GM18505 (cell line): ENCODE data around the gene BPNT1.
A peak's percentile ranks its signal among the peaks of the same experiment; 100 is the strongest.
"Not testable (repeated sequence)": the region's sequence is repeated elsewhere in the genome, so short reads cannot be mapped to it uniquely, and the experiment has no call there.

ENCODE experiments used
- ATAC-seq: cut with Tn5 transposase; IDR thresholded peaks from one replicate; pipeline ENCODE4 v1.9.1; 2021; ENCODE audit not compliant: unreplicated experiment
- POLR2A ChIP-seq: IDR thresholded peaks from 4 replicates; pipeline ENCODE4 v1.6.1; 2011; ENCODE audit warnings: borderline replicate concordance; ENCODE audit not compliant: insufficient read depth, insufficient read length; ENCODE audit errors: extremely low read depth

BPNT1 gene, protein sequence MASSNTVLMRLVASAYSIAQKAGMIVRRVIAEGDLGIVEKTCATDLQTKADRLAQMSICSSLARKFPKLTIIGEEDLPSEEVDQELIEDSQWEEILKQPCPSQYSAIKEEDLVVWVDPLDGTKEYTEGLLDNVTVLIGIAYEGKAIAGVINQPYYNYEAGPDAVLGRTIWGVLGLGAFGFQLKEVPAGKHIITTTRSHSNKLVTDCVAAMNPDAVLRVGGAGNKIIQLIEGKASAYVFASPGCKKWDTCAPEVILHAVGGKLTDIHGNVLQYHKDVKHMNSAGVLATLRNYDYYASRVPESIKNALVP

DNA sequence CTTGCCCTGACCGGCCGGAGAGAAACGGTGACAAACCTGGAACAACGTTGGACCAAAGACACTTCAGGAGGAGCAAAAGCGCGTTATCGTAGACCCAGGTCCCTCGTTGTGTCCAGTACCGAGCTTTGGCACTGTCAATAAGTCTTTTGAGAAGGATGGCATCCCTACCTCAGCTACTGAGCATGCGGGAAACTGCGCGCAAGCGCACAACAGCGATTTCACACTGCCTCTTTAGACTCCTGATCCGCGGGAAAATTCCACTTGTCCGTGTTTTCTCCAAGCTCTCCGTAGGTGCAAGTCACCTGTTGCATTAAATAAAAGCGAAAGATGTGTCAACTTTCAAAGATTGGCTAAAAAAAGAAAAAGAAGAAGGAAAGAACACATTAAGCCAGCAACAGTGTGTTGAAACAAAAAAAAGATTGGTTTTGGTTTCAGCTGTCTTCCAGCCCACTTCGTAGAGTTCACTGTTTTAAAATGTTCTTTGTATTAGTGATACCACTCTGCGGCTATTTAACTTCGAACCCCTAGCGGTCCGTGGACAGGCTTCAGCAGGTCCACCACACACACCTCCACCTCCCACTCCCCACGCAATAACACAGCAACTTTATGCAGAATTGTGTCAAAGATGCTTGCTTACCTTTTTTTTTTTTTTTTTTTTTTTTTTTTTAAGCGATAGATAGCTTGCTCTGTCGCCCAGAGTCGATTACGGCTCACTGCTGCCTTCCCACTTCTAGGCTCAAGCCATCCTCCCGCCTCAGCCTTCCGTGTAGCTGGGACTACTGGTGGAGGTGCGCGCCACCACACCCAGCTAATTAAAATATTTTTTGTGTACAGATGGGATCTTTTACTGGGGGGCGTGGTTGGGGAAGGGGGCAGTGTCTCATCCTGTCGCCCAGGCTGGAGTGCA is at the start of gene BPNT1:
BPNT1 (minus strand) TSS at position 139 of the 907 bp plus-strand sequence. CDS start 9,942 bp downstream, outside the sequence.
- peak; percentile 92 for TF ChIP-seq POLR2A
- ATAC-seq = peak; percentile 56

DNA sequence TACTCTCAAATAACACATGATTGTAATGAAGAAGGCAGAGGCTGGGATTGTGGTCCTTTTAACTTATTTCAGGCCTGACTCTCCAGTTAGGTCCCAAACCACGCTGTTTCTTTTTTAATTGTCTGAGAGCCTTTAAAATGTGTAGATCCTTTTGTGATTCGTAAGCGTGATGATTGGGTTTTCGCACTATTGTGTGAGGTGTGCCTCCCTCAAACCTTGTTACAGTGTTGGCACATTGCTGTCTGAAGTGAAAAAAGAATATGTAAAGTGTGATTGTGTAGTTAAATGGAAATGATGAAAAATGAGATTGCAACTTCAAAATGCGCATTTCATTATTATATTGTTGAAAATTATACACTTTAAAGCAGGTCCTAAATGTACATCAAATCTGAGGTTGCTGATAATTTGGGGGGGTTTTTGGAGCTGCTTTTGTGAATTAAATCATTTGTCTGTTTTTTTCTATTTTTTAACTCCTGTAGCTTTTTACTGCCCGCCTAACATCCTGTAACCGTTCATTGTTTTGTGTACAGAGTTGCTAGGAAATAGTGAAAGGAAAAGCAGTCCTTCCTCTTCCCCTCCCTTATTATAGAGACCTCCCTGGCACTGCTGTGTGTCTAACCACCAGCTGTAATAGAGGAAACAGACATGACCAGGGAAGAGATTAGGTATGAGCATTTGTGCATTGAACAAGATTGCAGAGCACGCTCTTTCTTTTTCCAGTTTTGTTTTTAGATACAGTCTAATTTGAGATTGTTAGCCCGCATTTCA is 47.6 kb upstream of the BPNT1 start:
- TF ChIP-seq POLR2A = no peak
- ATAC-seq = no peak

DNA sequence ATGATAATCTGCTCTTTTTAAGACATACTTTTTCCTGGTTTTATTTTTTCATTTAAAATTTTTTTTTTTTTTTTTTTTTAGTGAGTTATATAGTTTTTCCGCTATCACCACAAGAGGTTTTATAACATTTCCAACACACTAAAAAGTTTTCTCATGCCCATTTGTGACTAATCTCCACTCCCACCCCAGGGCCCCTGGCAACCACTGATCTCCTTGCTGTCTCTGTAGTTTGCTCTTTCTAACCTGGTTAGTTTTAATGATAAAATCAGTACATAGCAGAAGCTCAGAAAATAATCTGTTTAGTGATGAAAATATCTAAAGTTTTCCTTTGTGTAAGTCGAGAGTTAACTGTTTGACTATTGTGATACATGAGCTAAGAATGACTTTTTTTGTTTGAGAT is 46.2 kb upstream of the BPNT1 start:
- no peak for ATAC-seq
- no peak for TF ChIP-seq POLR2A

DNA sequence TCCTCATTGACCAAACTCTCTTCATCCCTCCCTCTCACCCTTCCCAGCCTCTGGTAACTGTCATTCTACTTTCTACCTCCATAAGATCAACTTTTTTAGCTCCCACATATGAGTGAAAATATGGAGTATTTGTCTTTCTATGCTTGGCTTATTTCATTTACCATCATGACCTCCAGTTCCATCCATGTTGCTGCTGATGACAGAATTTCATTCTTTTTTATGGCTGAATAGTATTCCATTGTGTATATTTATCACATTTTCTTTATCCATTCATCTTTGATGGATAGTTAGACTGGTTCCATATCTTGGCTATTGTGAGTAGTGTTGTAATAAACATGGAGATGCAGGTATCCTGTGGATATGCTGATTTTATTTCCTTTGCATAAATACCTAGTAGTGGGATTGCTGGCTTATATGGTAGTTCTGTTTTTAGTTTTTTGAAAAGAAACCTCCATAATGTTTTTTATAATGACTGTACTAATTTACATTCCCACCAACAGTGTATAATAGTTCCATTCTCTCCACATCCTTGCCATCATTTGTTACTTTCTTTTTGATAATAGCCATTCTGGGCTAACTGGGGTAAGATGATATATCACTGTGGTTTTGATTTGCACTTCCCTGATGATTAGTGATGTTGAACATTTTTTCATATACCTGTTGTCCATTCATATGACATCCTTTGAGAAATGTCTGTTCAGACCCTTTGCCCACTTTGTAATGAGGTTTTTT is 40.1 kb upstream of the BPNT1 start:
- no peak for ATAC-seq
- TF ChIP-seq POLR2A = no peak

DNA sequence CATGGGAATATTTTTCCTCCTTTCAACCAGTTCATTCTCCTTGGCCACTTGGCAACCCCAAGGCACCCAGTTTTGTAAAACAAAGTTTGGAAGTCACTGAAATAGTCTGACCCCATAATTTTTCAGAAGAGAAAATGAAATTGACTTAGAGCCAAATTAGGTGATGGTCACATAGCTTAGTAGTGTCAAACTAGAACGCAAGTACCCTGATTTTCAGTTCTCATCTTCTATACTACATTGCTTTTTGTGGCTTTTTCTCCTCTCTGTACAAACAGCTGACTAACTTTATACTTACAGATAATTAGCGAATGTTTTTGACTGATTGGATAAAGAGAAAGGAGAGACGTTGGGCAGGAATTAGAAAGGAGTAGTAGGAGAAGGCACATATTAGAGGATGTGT is 37.5 kb upstream of the BPNT1 start:
- ATAC-seq = no peak
- TF ChIP-seq POLR2A = no peak

DNA sequence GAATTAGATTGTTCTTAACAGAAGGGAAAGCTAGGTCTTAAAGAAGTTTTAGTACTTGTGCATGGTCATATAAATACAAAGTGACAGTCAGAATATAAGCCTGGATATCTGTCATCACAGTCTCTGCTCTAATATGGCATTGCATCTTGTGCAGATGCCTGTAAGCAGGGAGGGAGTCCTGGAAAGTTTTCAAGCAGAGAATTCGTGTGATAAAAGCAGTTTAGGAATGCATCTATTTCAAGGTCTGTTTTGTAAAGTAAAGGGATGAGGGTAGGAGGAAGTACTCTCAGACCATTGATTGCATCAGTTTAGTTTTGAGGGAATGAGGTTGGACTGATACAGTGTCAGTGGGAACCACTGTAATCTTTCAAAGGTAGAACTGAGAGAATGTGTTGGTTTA is 35.0 kb upstream of the BPNT1 start:
- TF ChIP-seq POLR2A = no peak
- no peak for ATAC-seq

DNA sequence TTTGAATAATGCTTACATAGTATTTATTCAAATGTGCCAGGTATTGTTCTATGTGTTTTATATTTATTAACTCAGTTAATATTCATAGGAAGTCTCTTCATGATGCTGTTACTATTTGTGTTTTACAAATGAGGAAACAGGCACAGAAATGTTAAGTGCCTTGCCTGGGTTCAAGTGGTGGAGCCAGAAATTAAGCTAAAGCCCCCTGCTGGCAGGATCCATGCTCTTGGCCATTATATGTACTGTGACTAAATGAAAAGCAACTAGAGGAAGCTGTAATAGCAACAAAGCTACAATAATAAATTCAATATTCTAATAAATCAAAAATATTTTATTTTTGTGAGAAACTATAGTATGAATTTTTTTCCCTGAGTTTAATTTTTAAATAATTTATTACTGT is 34.3 kb upstream of the BPNT1 start:
- ATAC-seq = no peak
- no peak for TF ChIP-seq POLR2A

DNA sequence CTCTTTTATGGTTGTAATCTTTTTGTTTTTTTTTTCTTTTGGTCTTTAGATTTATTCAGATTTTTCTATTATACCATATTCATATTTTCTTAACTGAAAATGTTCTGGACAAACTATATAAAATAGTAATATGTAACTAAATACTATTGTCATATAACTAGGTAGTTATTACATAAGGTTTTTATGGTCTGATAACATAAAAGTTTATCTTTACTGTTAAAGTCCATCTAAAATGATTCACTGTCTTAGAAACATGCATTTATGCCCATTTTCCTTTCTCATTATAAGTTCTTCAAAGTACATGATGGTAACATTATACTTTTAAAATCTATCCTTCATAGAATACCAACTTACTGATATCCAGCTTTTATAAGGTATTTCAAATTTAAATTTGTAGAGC is 33.5 kb upstream of the BPNT1 start:
- TF ChIP-seq POLR2A = no peak
- ATAC-seq = no peak

DNA sequence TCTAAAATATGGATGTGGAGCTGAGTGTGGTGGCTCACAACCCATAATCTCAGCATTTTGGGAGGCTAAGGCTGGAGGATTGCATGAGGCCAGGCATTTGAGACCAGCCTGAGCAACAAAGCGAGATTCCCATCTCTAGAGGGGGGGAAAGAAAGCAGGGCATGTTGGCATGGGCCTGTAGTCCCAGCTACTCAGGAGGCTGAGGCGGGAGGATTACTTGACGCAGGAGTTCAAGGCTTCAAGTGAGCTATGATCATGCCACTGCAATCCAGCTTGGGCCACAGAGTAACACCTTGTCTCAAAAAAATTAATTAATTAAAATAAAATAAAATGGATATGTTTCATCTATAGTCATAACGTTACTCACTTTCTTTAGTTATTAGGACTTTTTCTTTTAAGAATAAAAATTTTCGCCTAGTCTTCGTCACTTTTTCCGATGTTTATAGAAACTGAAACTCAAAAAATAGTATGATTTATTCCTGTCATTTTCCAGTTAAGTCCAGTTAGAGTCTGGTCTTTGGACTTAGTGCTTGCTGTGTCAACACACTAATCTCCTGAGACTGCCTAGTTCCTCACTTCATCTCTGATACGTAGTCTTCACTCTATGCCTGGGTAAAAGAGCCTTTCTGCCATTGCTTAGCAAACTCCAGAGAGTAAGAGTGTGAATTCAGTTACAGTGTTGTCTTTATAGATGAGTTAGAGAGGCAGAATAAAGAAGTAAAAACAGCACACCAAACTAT is 32.4 kb upstream of the BPNT1 start:
- no peak for TF ChIP-seq POLR2A
- no peak for ATAC-seq

DNA sequence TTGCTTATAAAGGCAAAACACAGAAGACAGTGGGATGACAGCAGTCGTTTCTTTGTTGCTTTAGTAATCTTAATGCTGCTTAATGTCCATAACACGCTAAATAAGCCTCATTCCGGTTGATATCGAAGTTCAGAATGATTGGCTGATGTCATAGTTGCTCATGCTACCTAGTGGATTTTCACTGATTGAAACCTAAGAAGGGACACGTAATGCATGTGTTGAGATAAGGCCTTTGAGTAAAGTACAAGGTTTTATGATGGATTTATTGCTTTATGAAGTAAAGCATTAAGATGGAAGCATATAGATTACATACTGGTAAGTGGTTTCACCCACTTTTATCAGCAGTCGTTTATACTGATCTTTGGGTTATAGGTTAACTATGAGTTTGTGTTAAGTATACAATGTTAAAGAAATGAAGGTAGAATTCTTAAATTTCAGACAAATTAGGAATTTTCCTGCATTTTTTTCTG is 29.5 kb upstream of the BPNT1 start:
- ATAC-seq = no peak
- TF ChIP-seq POLR2A = no peak

DNA sequence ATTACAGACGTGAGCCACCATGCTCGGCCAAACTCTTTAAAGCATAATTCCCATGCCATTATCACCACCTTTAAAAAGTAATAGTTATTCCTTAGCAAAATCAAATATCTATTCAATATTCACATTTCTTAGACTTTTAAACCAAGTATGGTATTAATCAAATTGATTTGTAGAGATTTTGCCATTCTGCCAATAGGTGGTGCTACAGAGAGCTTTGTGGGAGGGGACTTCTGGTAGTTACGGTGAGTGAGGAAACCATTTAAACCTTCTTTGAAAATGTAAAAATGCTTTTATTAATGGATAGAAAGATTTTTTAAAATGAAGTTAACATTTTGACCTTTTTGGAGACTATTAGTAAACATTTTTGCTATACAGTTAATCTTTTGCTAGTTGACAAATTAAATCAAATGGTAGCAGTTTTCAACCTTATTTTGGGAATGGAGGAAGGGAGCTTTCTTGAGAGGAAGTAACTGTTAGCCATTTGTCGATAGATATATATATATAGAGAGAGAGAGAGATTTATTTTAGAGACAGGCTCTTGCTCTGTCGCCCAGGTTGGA is 23.6 kb upstream of the BPNT1 start:
- no peak for TF ChIP-seq POLR2A
- no peak for ATAC-seq

DNA sequence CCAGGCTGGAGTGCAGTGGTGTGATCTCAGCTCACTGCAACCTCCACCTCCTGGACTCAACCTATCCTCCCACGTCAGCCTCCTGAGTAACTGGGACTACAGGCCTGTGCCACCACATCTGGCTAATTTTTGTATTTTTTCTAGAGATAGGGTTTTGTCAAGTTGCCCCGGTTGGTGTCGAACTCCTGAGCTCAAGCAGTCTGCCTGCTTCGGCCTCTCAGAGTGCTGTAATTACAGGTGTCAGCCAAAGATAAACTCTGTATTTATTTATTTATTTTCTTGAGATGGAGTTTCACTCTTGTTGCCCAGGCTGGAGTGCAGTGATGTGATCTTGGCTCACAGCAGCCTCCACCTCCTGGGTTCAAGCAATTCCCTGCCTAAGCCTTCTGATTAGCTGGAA is 23.0 kb upstream of the BPNT1 start:
- not testable (repeated sequence) for ATAC-seq

DNA sequence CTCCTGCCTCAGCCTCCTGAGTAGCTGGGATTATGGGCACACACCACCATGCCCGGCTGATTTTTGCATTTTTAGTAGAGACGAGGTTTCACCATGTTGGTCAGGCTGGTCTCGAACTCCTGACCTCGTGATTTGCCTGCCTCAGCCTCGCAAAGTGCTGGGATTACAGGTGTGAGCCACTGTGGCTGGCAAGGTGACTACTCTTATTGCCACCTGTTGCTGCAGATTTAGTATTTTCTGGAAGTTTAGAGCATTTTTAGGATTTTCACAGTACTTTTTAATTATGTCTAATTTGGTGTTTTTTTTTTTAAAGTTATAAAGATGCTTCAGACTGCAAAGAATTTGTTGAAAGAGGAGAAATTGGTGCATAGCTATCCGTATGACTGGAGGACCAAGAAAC is 20.9 kb upstream of the BPNT1 start:
- ATAC-seq = not testable (repeated sequence)
